Upper lobe of left lung (tissue), 6 donors: Measurements from ENCODE around the gene APAF1. TPM values are rescaled to one million over a fixed set of nuclear protein-coding genes. Genes with fewer than 3 reads are reported as not detected.
A peak's percentile ranks its signal among the peaks of the same experiment; 100 is the strongest.

Experiments used
- ATAC-seq, 2 donors: fragments of 200-7000 bp; cut with Tn5 transposase; one replicate each; pipeline ENCODE4 v1.9.1; 2022; ENCODE audit warnings: mild to moderate bottlenecking in 2 of 2, moderate library complexity in 2 of 2; ENCODE audit not compliant: low FRiP score in 2 of 2
- DNase-seq, 2 donors: peaks; one replicate each; pipeline ENCODE4 v3.0.0-alpha.2; 2019 to 2020
- H3K27ac ChIP-seq, 4 donors: fragments of 200-600 bp; sonication (generic); one replicate each; pipeline ENCODE4 v1.5.1; 2016 to 2019
- H3K27me3 ChIP-seq, 4 donors: fragments of 200-600 bp; sonication (generic); one replicate each; pipeline ENCODE4 v1.5.1; 2017 to 2019
- H3K36me3 ChIP-seq, 4 donors: fragments of 200-600 bp; sonication (generic); one replicate each; pipeline ENCODE4 v1.5.1; 2016 to 2019
- H3K4me1 ChIP-seq, 4 donors: fragments of 200-600 bp; sonication (generic); one replicate each; pipeline ENCODE4 v1.5.1; 2018 to 2019
- H3K4me3 ChIP-seq, 4 donors: fragments of 200-600 bp; sonication (generic); one replicate each; pipeline ENCODE4 v1.5.1; 2017 to 2019; ENCODE audit warnings: mild to moderate bottlenecking in 2 of 4, moderate library complexity in 1 of 4
- H3K9me3 ChIP-seq, 4 donors: fragments of 200-600 bp; sonication (generic); one replicate each; pipeline ENCODE4 v1.5.1; 2018 to 2019
- EP300 ChIP-seq, 4 donors: sonication (generic); formaldehyde crosslinking; IDR thresholded peaks; one replicate each; pipeline ENCODE4 v1.5.1; 2017; ENCODE audit warnings: antibody characterized with exemption in 4 of 4, control low read depth in 2 of 4
- POLR2A ChIP-seq, 4 donors: fragments of 450-650 bp; IDR thresholded peaks; one replicate each; pipeline ENCODE4 v1.5.1; 2016 to 2017; ENCODE audit warnings: antibody characterized with exemption in 4 of 4, mild to moderate bottlenecking in 2 of 4
- POLR2AphosphoS5 ChIP-seq, 2 donors: sonication (generic); formaldehyde crosslinking; IDR thresholded peaks; one replicate each; pipeline ENCODE4 v1.5.1; 2017; ENCODE audit warnings: antibody characterized with exemption in 2 of 2
- WGBS, 2 donors: methylation state at CpG; one replicate each; pipeline ENCODE4 v1.1.5; 2017 to 2018; 5-methylcytosine and 5-hydroxymethylcytosine counted together
- total RNA-seq, 6 donors: library from RNA; depleted of rRNA in 4 of 6; stranded (reverse); fragments of >200 nt in 4 of 6; gene quantifications; one replicate each; pipeline versions ENCODE4 v1.1.0 to v1.2.1, GENCODE V29; 2016 to 2021
- TF ChIP-seq, protein P1 (sequence below), 6 experiments: fragments of 450-650 bp in 4 of 6; fragments of 200-600 bp in 2 of 6; sonication (generic) in 2 of 6; IDR thresholded peaks; one replicate each; pipeline ENCODE4 v1.5.1; 2016 to 2019; ENCODE audit warnings: antibody characterized with exemption in 6 of 6
- donor health status: DM: no; HTN: no; CAD: no; lungs with moderate emphysema.
- donor health status: DM: no; HTN: yes; CAD: no; lungs with severe emphysema.

Gene APAF1
- total RNA-seq, 6 donors from 2014 or later, result 11.1 to 25.9 (median 17.7) TPM

DNA sequence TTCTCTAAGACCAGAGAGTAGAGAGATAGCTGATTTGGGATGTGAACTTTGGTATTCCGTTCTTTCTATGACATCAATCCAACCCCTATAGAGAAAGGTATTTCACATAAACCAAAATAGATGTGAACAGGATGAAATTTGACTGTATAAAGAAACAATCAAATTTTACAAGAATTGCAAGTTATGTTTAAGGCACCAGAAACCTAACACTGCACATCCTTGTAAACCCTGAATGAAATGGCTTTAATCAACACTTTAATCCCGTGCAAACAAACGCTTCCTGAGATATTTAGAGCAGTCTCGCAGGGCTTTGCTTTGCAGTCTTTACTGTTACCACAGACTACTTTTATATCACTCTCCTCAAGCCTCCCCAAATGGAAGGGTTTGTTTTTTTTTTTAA is 125.1 kb downstream of the APAF1 start:
- no peak for ATAC-seq
- Histone ChIP-seq H3K4me1 (no peaks in the 10 kb centered on the region), H3K27ac (no peak overlapping the region), H3K27me3 (no peaks in the 10 kb centered on the region), H3K9me3 (no peaks in the 10 kb centered on the region), H3K36me3 (no peaks in the 10 kb centered on the region), H3K4me3 (no peak overlapping the region)
- TF ChIP-seq POLR2A (IDR thresholded peaks at IDR 0.05), result no peak
- TF ChIP-seq, protein P1, sequence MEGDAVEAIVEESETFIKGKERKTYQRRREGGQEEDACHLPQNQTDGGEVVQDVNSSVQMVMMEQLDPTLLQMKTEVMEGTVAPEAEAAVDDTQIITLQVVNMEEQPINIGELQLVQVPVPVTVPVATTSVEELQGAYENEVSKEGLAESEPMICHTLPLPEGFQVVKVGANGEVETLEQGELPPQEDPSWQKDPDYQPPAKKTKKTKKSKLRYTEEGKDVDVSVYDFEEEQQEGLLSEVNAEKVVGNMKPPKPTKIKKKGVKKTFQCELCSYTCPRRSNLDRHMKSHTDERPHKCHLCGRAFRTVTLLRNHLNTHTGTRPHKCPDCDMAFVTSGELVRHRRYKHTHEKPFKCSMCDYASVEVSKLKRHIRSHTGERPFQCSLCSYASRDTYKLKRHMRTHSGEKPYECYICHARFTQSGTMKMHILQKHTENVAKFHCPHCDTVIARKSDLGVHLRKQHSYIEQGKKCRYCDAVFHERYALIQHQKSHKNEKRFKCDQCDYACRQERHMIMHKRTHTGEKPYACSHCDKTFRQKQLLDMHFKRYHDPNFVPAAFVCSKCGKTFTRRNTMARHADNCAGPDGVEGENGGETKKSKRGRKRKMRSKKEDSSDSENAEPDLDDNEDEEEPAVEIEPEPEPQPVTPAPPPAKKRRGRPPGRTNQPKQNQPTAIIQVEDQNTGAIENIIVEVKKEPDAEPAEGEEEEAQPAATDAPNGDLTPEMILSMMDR (IDR thresholded peaks at IDR 0.05), result no peak
- no peak for TF ChIP-seq POLR2AphosphoS5 (IDR thresholded peaks at IDR 0.05)
- no peak for DNase-seq
- WGBS, 2 donors, result 62 to 76% methylated on average over 4 of the region's 4 CpGs

DNA sequence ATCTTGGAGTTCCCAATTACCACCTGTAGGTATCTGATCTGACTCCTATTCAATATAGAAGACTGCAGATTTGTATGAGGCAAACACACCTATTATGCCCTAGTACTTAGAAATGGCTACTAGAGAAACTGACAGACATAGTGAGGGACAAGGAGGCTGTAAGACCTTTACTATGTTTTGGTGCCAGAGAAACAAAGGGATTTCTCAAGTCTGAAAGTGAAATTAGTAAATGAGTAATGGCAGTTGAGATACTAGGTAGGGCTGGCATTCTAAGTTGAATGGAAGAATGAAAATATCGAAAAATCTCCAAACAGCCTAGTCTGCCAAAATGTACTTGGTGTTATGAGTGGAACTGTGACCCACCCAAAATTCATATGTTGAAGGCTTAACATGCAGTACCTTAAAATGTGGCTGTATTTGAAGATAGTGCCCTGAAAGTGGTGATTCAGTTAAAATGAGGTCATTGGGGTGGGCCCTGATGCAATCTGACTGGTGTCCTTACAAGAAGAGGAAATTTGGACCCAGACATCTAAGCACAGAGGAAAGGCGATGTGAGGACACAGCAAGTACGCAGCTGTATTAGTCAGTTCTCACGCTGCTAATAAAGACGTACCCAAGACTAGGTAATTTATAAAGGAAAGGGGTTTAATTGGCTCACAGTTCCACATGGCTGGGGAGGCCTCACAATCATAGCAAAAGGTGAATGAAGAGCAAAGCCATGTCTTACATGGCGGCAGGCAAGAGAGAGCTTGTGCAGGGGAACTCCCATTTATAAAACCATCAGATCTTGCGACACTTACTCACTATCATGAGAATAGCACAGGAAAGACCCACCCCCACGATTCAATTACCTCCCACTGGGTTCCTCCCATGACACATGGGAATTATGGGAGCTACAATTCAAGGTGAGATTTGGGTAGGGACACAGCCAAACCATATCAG is 127.0 kb downstream of the APAF1 start:
- no peak overlapping the region for H3K4me3 ChIP-seq
- TF ChIP-seq POLR2A (IDR thresholded peaks at IDR 0.05), result no peak
- TF ChIP-seq EP300 (IDR thresholded peaks at IDR 0.05), result no peak
- TF ChIP-seq, protein P1 (IDR thresholded peaks at IDR 0.05), result no peak
- no peak for TF ChIP-seq POLR2AphosphoS5 (IDR thresholded peaks at IDR 0.05)
- WGBS, 2 donors, result 90 to 91% methylated on average over 8 of the region's 8 CpGs
- no peak overlapping the region for H3K27ac ChIP-seq
- H3K4me1 ChIP-seq, result no peaks in the 10 kb centered on the region
- H3K36me3 ChIP-seq, result no peaks in the 10 kb centered on the region
- H3K9me3 ChIP-seq, result no peaks in the 10 kb centered on the region
- no peak for DNase-seq
- no peaks in the 10 kb centered on the region for H3K27me3 ChIP-seq
- peak in 1 of 2 donors; percentile 69 for ATAC-seq

DNA sequence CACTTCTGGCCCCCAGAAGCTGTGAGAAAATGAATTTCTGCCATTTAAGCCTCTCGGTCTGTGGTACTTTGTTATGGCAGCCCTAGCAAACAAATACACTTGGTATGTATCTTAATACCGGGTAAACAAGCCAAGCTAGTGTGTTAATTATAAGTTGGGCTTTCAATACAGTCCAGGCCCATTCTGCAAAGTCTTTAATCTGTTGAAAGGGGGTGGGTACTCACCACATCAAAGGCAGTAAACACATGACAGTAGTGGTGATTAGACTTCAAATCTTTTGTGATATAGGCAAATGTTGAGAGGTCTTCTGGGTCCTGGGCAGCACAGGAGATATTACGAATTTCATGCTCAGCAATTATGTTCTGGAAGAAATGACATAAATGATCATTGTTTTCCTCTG is 127.7 kb downstream of the APAF1 start:
- Histone ChIP-seq H3K27ac (no peak overlapping the region), H3K9me3 (no peaks in the 10 kb centered on the region), H3K36me3 (no peaks in the 10 kb centered on the region), H3K4me1 (no peaks in the 10 kb centered on the region), H3K27me3 (no peaks in the 10 kb centered on the region), H3K4me3 (no peak overlapping the region)
- no peak for DNase-seq
- no peak for ATAC-seq
- TF ChIP-seq POLR2A (IDR thresholded peaks at IDR 0.05) (no peak), POLR2AphosphoS5 (IDR thresholded peaks at IDR 0.05) (no peak), EP300 (IDR thresholded peaks at IDR 0.05) (no peak)
- TF ChIP-seq, protein P1 (IDR thresholded peaks at IDR 0.05), result no peak
- WGBS, 2 donors, result 97 to 98% methylated on average over 3 of the region's 3 CpGs

DNA sequence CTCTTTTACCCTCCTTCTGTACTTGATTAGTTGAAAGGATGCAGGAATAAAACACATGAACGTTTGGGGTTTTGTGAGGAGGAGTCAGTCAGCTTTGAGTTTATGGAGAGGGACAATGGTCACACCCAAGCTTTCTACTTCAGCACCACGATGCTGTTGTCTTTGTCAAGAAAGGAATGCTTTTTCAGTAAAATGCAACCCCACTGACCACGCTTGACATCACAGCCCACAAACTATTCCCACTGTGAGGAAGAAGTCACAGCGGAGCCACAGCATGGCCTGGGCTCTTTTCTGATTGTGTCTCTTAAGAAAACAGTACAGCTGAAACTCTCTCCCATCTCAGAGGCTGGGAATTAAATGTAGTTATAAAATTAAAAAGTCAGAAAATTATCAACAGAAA is 135.2 kb downstream of the APAF1 start:
- WGBS, 2 donors, result 57 to 63% methylated on average over 4 of the region's 4 CpGs
- no peak overlapping the region for H3K27ac ChIP-seq
- H3K4me1 ChIP-seq, result no peaks in the 10 kb centered on the region
- DNase-seq (no peak), ATAC-seq (no peak)
- H3K9me3 ChIP-seq, result no peaks in the 10 kb centered on the region
- no peaks in the 10 kb centered on the region for H3K27me3 ChIP-seq
- no peak for TF ChIP-seq EP300 (IDR thresholded peaks at IDR 0.05)
- no peak for TF ChIP-seq POLR2A (IDR thresholded peaks at IDR 0.05)
- TF ChIP-seq, protein P1 (IDR thresholded peaks at IDR 0.05), result no peak
- TF ChIP-seq POLR2AphosphoS5 (IDR thresholded peaks at IDR 0.05), result no peak
- H3K36me3 ChIP-seq, result no peaks in the 10 kb centered on the region
- no peak overlapping the region for H3K4me3 ChIP-seq

DNA sequence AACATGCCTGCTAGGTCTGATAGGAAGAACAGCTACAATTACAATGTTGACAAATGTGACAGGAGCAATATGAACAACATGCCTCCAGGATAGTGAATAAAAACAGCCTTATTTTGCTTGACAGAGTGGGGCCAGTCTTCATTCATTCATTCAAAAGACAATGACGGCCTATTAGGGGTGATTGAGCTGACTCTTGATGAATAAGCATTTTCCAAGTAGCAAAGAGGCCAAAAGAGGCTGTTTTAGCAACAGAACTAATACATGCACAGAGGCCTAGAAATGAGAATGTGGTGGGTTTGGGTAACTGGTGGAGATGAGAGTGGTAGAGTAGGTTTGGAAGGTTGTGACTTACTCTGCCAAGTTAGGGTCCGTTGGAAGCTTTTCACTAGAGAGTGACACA is 138.3 kb downstream of the APAF1 start:
- TF ChIP-seq, protein P1 (IDR thresholded peaks at IDR 0.05), result no peak
- TF ChIP-seq POLR2AphosphoS5 (IDR thresholded peaks at IDR 0.05), result no peak
- no peak for TF ChIP-seq POLR2A (IDR thresholded peaks at IDR 0.05)
- no peak for TF ChIP-seq EP300 (IDR thresholded peaks at IDR 0.05)
- DNase-seq (no peak), ATAC-seq (no peak)
- no peak overlapping the region for H3K4me3 ChIP-seq
- H3K9me3 ChIP-seq, result no peaks in the 10 kb centered on the region
- no peaks in the 10 kb centered on the region for H3K36me3 ChIP-seq
- H3K4me1 ChIP-seq, result no peaks in the 10 kb centered on the region
- no peak overlapping the region for H3K27ac ChIP-seq
- WGBS, 2 donors, result 91% methylated on average over 2 of the region's 2 CpGs
- no peaks in the 10 kb centered on the region for H3K27me3 ChIP-seq
